Neural crest cell (in vitro differentiated cells): Measurements from ENCODE around the gene UBE2B. TPM values are rescaled to one million over a fixed set of nuclear protein-coding genes. Genes with fewer than 3 reads are reported as not detected.
"Not testable (repeated sequence)": the region's sequence is repeated elsewhere in the genome, so short reads cannot be mapped to it uniquely, and the experiment has no call there.

Experiments used
- DNase-seq: peaks from one replicate; pipeline ENCODE4 v3.0.0; 2021; ENCODE audit warnings: low read depth, mixed read lengths, low spot score
- H3K27ac Mint-ChIP-seq: one replicate; pipeline ENCODE4 v1.8.0; 2021; ENCODE audit warnings: mild to moderate bottlenecking, mixed read lengths; ENCODE audit not compliant: unreplicated experiment
- H3K27me3 Mint-ChIP-seq: 2 replicates; pipeline ENCODE4 v1.8.0; 2021; ENCODE audit warnings: low read depth, mild to moderate bottlenecking, mixed read lengths
- H3K36me3 Mint-ChIP-seq: 2 replicates; pipeline ENCODE4 v1.8.0; 2021; ENCODE audit warnings: low read depth, mild to moderate bottlenecking, mixed read lengths
- H3K4me1 Mint-ChIP-seq: 2 replicates; pipeline ENCODE4 v1.8.0; 2021; ENCODE audit warnings: mixed read lengths
- H3K4me3 Mint-ChIP-seq: one replicate; pipeline ENCODE4 v1.8.0; 2021; ENCODE audit warnings: mild to moderate bottlenecking, mixed read lengths
- H3K9me3 Mint-ChIP-seq: 2 replicates; pipeline ENCODE4 v1.8.0; 2021; ENCODE audit warnings: mixed read lengths
- CTCF ChIP-seq: fragments of 200-600 bp; sonication (generic); conservative IDR thresholded peaks from 2 replicates; pipeline ENCODE4 v1.5.0; 2021; ENCODE audit warnings: antibody characterized with exemption, mild to moderate bottlenecking
- total RNA-seq: library from RNA; stranded (reverse); gene quantifications from 2 replicates; pipeline ENCODE4 v1.2.1, GENCODE V29; 2021

Gene UBE2B
- total RNA-seq, 1 donor from 2014 or later: 52.3 TPM

- no peak overlapping the region for H3K27ac Mint-ChIP-seq
Observed at GRCh38 chr5:134349463-134349862, 21.9 kb upstream of the UBE2B start.

GRCh38 chr5:134355681-134356080 lies 15.7 kb upstream of the UBE2B start:
- Mint-ChIP-seq H3K27me3 (no peaks in the 10 kb centered on the region), H3K9me3 (no peaks in the 10 kb centered on the region), H3K36me3 (no peaks in the 10 kb centered on the region), H3K27ac (no peak overlapping the region), H3K4me1 (no peaks in the 10 kb centered on the region), H3K4me3 (no peak overlapping the region)
- no peak for TF ChIP-seq CTCF
- DNase-seq: no peak

More at GRCh38 chr5:134349463-134349862, 21.9 kb upstream of the UBE2B start:
- Mint-ChIP-seq H3K27me3 (no peaks in the 10 kb centered on the region), H3K36me3 (peaks cover 5% of the 10 kb centered on the region), H3K4me3 (no peak overlapping the region), H3K9me3 (no peaks in the 10 kb centered on the region), H3K4me1 (no peaks in the 10 kb centered on the region)
- no peak for DNase-seq
- TF ChIP-seq CTCF: no peak

- peaks cover 6% of the 10 kb centered on the region for H3K36me3 Mint-ChIP-seq
- no peaks in the 10 kb centered on the region for H3K27me3 Mint-ChIP-seq
- TF ChIP-seq CTCF: no peak
- H3K4me3 Mint-ChIP-seq: peak overlapping the region; percentile 7
- H3K27ac Mint-ChIP-seq: no peak overlapping the region
- peaks cover 6% of the 10 kb centered on the region for H3K9me3 Mint-ChIP-seq
- H3K4me1 Mint-ChIP-seq: peaks cover 24% of the 10 kb centered on the region
- DNase-seq: no peak
Observed at GRCh38 chr5:134365604-134366003, 5.8 kb upstream of the UBE2B start.

- peak overlapping the region; percentile 99 for H3K27ac Mint-ChIP-seq
- peaks cover 48% of the 10 kb centered on the region for H3K4me1 Mint-ChIP-seq
- peaks cover 10% of the 10 kb centered on the region for H3K36me3 Mint-ChIP-seq
- DNase-seq: no peak
- H3K4me3 Mint-ChIP-seq: peak overlapping the region; percentile 96
- TF ChIP-seq CTCF: no peak
- H3K9me3 Mint-ChIP-seq: peaks cover 9% of the 10 kb centered on the region
- peaks cover 6% of the 10 kb centered on the region for H3K27me3 Mint-ChIP-seq
Observed at GRCh38 chr5:134370311-134370870, 978 bp upstream of the UBE2B start.

- Mint-ChIP-seq H3K9me3 (peaks cover 9% of the 10 kb centered on the region), H3K4me3 (peak overlapping the region; percentile 96), H3K4me1 (peaks cover 36% of the 10 kb centered on the region), H3K27me3 (peaks cover 6% of the 10 kb centered on the region), H3K27ac (peak overlapping the region; percentile 99), H3K36me3 (peaks cover 12% of the 10 kb centered on the region)
- DNase-seq: peak; percentile 48
- TF ChIP-seq CTCF: no peak
Observed at GRCh38 chr5:134371834-134372340, 518 bp downstream of the UBE2B start.

- not testable (repeated sequence) for H3K27ac Mint-ChIP-seq, H3K9me3 Mint-ChIP-seq, H3K27me3 Mint-ChIP-seq, DNase-seq
- H3K4me3 Mint-ChIP-seq: peak overlapping the region; percentile 47
- peaks cover 10% of the 10 kb centered on the region for H3K36me3 Mint-ChIP-seq
- peaks cover 29% of the 10 kb centered on the region for H3K4me1 Mint-ChIP-seq
Observed at GRCh38 chr5:134373633-134374032, 2.3 kb downstream of the UBE2B start.
